Fibroblast of skin of right biceps (primary cell): ENCODE measurements around the gene TACC2.
A peak's percentile ranks its signal among the peaks of the same experiment; 100 is the strongest.

ENCODE experiments used
- DNase-seq: peaks from one replicate; pipeline ENCODE4 v3.0.0-alpha.2; 2013

TACC2 gene

GRCh38 chr10:122301055-122301810 is 312.3 kb downstream of the TACC2 start:
- DNase-seq = peak; percentile 74

GRCh38 chr10:122301811-122302115 is 312.8 kb downstream of the TACC2 start:
- no peak for DNase-seq

- DNase-seq = no peak
Observed at GRCh38 chr10:122302315-122302714, 313.4 kb downstream of the TACC2 start.

- DNase-seq = no peak
Observed at GRCh38 chr10:122303271-122304053, 314.5 kb downstream of the TACC2 start.
